Activated naive CD8-positive, alpha-beta T cell treated with anti-CD3 and anti-CD28 coated beads, Interleukin-2, amount 50 U/mL, for 16 hours (primary cell): ENCODE measurements around the gene PITRM1.
"Not testable (repeated sequence)": the region's sequence is repeated elsewhere in the genome, so short reads cannot be mapped to it uniquely, and the experiment has no call there.

Source experiments
- DNase-seq: peaks from one replicate; pipeline ENCODE4 v3.0.0-alpha.2; 2020; ENCODE audit warnings: low read depth, low spot score

The PITRM1 gene

GRCh38 chr10:3122486-3123205, 49.9 kb downstream of the PITRM1 start:
- DNase-seq = no peak

DNA sequence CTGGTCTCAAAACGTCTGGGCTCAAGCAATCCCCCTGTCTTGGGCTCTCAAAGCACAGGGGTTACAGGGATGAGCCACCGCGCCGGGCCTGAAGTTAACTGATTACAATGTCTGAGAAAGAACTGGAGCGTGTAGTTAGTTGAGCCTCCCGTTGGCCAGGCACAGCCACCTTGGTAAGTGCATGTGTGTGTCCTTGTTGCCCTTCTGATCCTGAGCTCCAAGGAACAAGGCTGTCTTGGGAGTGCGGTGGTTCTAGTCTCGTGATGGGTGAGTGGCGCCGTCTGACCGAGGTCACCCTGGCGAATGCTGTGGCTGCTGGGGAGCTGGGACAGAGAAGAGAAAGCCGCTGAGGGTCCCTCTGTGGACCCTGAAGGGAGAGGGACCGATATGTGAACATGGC, 50.5 kb downstream of the PITRM1 start:
- no peak for DNase-seq

- DNase-seq = no peak
These were observed 52.7 kb downstream of the PITRM1 start for GRCh38 chr10:3119796-3120459.

- DNase-seq = no peak
These were observed 53.9 kb downstream of the PITRM1 start for GRCh38 chr10:3118641-3119091.

DNA sequence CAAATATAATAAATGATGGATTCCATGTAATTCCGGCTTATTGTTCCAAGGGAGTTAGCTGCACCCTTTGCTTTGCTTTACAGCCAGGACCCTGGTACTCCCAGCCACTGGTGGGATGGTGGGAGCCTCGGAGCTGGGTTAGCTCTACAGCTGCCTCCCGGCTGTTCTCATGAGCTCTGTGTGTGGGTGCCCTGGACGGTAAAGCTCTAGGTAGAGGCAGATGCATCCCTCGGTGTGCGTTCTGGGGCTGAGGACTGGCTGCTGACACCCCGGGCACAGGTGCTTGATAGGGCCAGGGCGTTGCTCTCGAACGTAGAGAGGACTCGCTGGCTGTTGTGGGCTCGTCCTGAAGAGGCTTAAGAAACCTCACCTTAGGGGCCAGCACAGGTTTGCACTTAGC, 55.1 kb downstream of the PITRM1 start:
- no peak for DNase-seq

DNA sequence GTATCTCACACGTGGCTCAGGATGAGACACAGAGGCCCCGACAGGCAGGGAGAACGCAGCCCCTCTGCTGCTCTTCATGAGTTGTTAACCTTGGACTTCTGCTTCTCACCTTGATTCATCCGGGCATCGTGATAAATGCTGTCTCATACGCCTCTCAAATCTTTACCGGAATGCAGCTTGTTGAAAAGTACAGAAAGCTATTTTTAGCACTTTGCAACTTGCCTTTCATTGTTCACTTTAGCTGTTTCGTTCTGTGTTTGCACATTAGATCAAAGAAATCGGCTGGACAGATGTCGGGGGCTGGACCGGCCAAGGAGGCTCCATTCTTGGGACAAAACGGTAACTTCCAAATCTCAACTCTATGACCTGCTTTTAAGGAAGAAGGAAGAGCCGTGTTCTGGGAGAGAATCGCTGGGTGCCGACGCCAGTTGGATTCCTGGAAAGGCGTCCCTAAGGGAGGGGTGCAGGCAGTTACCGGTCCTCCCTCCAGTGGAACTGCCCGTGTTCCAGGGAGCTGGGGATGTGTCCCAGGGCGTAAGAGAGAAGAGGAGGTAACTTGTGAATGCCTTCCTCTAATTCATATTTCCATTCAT, 56.0 kb downstream of the PITRM1 start:
- DNase-seq = no peak

- no peak for DNase-seq
These were observed 56.9 kb downstream of the PITRM1 start for GRCh38 chr10:3115685-3116084.

DNA sequence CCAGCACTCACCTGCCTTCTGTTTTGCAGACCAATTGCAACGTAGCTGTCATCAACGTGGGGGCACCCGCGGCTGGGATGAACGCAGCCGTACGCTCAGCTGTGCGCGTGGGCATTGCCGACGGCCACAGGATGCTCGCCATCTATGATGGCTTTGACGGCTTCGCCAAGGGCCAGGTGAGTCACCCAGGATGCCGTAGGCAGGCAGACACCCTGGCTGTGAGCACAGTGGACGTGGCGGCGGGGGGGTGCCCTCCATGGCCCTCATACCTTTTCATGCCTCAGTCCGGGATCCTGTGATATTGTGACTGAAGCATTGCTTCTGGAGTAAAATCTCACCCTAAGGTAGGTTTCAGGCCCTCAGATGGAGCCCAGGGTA, 59.2 kb downstream of the PITRM1 start:
- DNase-seq = no peak

DNA sequence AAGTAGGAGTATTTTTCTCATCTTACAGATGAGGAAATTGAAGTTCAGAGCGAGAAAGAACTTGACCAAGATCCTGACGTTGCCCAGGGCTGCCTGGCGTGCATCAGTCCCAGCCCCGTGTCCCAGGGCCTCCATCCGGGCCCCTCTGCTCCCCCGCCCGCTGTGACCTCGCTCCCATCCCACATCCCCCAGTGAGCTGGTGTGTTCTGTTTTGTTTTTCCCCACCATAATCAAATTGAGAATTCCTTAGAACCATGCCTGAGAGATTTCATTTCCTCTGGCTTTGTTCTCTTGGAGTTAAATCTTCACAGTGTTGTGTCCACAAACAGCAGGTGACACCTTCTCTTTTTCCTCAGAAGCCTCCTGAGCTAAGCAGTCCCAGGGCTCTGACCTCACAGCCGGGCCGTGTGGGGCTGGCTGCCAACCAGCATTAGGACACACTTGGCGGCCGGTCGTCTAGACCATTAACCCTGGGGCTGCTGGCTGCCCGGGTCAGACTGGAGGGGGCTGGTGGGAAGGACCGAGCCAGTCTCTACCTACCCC, 60.9 kb downstream of the PITRM1 start:
- DNase-seq = no peak

GRCh38 chr10:3110782-3111620, 61.6 kb downstream of the PITRM1 start:
- no peak for DNase-seq

DNA sequence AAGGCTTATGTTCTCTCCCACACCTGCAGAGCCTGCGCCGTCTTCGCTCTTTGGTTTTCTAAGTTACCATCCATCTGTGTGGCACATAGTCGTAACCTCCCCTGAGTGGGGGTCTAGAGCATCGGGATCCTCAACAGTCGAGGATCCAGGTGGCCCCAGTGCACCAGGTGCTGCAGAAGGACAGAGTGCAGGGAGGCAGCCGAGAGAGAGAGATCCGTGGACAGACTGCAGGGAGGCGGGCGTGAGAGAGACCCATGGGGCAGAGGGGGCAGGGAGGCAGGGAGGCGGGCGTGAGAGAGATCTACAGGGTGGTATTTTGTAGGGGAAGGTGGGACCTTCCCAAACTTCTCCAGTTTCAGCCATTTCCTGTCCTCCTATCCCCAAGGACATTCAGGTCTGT, 62.9 kb downstream of the PITRM1 start:
- DNase-seq = no peak

GRCh38 chr10:3109196-3109595, 63.4 kb downstream of the PITRM1 start:
- no peak for DNase-seq

GRCh38 chr10:3108575-3109105, 63.9 kb downstream of the PITRM1 start:
- DNase-seq = no peak

- DNase-seq = no peak
These were observed 64.5 kb downstream of the PITRM1 start for GRCh38 chr10:3108033-3108432.

GRCh38 chr10:3107426-3107961, 65.1 kb downstream of the PITRM1 start:
- no peak for DNase-seq

DNA sequence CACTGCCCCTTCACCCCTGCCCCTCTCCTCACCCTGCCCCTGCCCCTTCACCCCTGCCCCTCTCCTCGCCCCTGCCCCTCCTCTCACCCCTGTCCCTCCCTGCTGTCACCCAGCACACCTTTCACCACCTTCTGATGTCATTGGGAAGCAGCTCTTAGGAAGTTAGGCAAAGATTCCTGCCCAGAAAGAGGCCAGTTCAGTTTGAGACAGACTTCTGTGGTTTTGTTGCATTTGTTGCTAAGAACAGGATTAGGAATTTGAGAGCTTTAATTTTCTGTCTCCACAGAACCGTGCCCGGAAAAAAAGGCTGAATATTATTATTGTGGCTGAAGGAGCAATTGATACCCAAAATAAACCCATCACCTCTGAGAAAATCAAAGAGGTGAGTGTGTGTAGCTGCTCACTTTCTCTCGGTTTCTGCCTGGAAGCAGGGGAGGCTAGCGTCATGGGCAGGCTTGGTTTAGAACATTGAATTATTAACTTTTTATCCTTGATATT, 65.6 kb downstream of the PITRM1 start:
- no peak for DNase-seq

- DNase-seq = not testable (repeated sequence)
These were observed 66.3 kb downstream of the PITRM1 start for GRCh38 chr10:3106328-3106727.

GRCh38 chr10:3105905-3106304, 66.7 kb downstream of the PITRM1 start:
- no peak for DNase-seq

- DNase-seq = no peak
These were observed 67.4 kb downstream of the PITRM1 start for GRCh38 chr10:3105166-3105565.

DNA sequence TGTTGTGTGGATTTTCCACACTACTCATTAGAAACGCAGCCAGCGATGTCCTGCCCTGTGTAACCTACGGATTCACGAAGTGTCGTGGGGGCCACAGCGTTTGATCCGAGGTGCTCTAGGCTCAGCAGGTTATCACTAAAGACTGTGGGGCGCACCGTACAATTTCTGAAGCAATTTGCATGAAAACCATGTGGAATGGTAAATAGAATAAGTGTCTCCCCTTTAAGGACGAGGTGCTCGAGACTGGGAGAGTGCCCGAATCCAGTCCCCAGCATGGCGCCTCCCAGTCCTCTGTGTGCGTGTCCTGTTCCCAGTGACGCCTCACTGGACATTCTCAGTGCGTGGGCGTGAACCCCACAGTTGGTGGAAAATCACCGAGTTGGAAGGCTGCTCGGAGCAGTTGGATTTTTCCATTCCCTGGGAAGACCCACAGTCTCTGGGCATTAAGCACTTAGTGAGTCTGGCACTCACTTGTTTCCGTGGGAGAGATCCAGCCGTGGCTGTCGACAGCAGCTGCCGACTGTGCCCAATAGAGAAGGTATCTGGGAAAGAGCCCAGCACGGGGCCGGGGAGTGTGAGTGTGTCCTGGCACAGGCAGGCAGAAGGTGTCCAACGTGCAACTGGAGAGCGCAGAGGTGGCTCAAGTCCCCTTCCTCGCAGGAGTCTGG, 68.2 kb downstream of the PITRM1 start:
- DNase-seq = no peak

DNA sequence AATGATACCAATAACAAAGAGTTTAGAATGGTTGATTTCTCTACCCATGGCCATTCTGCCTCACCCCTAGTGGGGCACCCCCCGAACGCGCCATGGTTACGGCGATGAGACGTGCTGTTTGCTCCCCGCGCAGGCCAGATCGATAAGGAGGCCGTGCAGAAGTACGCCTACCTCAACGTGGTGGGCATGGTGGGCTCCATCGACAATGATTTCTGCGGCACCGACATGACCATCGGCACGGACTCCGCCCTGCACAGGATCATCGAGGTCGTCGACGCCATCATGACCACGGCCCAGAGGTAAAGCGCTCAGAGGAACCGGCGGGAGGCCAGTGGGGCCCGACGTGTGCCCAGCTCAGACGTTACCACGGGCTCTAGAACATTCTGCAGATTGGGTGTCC, 68.9 kb downstream of the PITRM1 start:
- DNase-seq = no peak
